Nephron (organoid): ENCODE data around the gene TAF8.

ENCODE experiments used
- H3K27ac Mint-ChIP-seq, 3 experiments: 2 replicates each; pipeline ENCODE4 v1.8.0; 2020; ENCODE audit warnings: mixed read lengths in 3 of 3, mild to moderate bottlenecking in 2 of 3, moderate library complexity in 1 of 3
- H3K27me3 Mint-ChIP-seq: 2 replicates; pipeline ENCODE4 v1.8.0; 2021; ENCODE audit warnings: low read depth, mild to moderate bottlenecking, moderate library complexity, mixed read lengths
- H3K36me3 Mint-ChIP-seq: 2 replicates; pipeline ENCODE4 v1.8.0; 2020; ENCODE audit warnings: low read depth, mixed read lengths
- H3K4me1 Mint-ChIP-seq: 2 replicates; pipeline ENCODE4 v1.8.0; 2020; ENCODE audit warnings: mixed read lengths
- H3K4me3 Mint-ChIP-seq, 3 experiments: 2 replicates each; pipeline ENCODE4 v1.8.0; 2020; ENCODE audit warnings: mild to moderate bottlenecking in 3 of 3, mixed read lengths in 3 of 3, moderate library complexity in 2 of 3
- H3K9me3 Mint-ChIP-seq: 2 replicates; pipeline ENCODE4 v1.8.0; 2020; ENCODE audit warnings: mixed read lengths
- CTCF ChIP-seq, 3 experiments: fragments of 200-600 bp; sonication (generic); IDR thresholded peaks; one replicate each; pipeline ENCODE4 v1.5.0; 2021; ENCODE audit warnings: antibody characterized with exemption in 3 of 3; ENCODE audit not compliant: unreplicated experiment in 3 of 3

Gene TAF8

GRCh38 chr6:42066156-42066675 is 15.9 kb downstream of the TAF8 start:
- H3K27ac Mint-ChIP-seq = no peak overlapping the region

GRCh38 chr6:42068173-42068572 is 17.8 kb downstream of the TAF8 start:
- H3K4me1 Mint-ChIP-seq = no peaks in the 10 kb centered on the region
- no peak overlapping the region for H3K4me3 Mint-ChIP-seq
- no peaks in the 10 kb centered on the region for H3K9me3 Mint-ChIP-seq
- H3K27me3 Mint-ChIP-seq = no peaks in the 10 kb centered on the region
- no peak for TF ChIP-seq CTCF (IDR thresholded peaks at IDR 0.05; ENCODE audit: unreplicated experiment in 3 of 3)
- peaks cover 29% of the 10 kb centered on the region for H3K36me3 Mint-ChIP-seq
- no peak overlapping the region for H3K27ac Mint-ChIP-seq

More at GRCh38 chr6:42066156-42066675, 15.9 kb downstream of the TAF8 start:
- Mint-ChIP-seq H3K4me1 (no peaks in the 10 kb centered on the region), H3K27me3 (no peaks in the 10 kb centered on the region), H3K9me3 (no peaks in the 10 kb centered on the region), H3K36me3 (peaks cover 34% of the 10 kb centered on the region), H3K4me3 (no peak overlapping the region)
- no peak for TF ChIP-seq CTCF (IDR thresholded peaks at IDR 0.05; ENCODE audit: unreplicated experiment in 3 of 3)

GRCh38 chr6:42068872-42069522 is 18.7 kb downstream of the TAF8 start:
- no peaks in the 10 kb centered on the region for H3K9me3 Mint-ChIP-seq
- no peak overlapping the region for H3K4me3 Mint-ChIP-seq
- H3K27ac Mint-ChIP-seq = no peak overlapping the region
- TF ChIP-seq CTCF (IDR thresholded peaks at IDR 0.05; ENCODE audit: unreplicated experiment in 3 of 3) = no peak
- H3K36me3 Mint-ChIP-seq = peaks cover 29% of the 10 kb centered on the region
- H3K27me3 Mint-ChIP-seq = no peaks in the 10 kb centered on the region
- H3K4me1 Mint-ChIP-seq = no peaks in the 10 kb centered on the region

- no peaks in the 10 kb centered on the region for H3K9me3 Mint-ChIP-seq
- H3K4me1 Mint-ChIP-seq = no peaks in the 10 kb centered on the region
- H3K4me3 Mint-ChIP-seq = no peak overlapping the region
- no peak for TF ChIP-seq CTCF (IDR thresholded peaks at IDR 0.05; ENCODE audit: unreplicated experiment in 3 of 3)
- peaks cover 34% of the 10 kb centered on the region for H3K36me3 Mint-ChIP-seq
- no peaks in the 10 kb centered on the region for H3K27me3 Mint-ChIP-seq
- no peak overlapping the region for H3K27ac Mint-ChIP-seq
Measured at GRCh38 chr6:42071881-42072583, 21.7 kb downstream of the TAF8 start.

- Mint-ChIP-seq H3K4me1 (no peaks in the 10 kb centered on the region), H3K9me3 (no peaks in the 10 kb centered on the region), H3K27ac (no peak overlapping the region), H3K27me3 (no peaks in the 10 kb centered on the region), H3K36me3 (peaks cover 46% of the 10 kb centered on the region), H3K4me3 (no peak overlapping the region)
- TF ChIP-seq CTCF (IDR thresholded peaks at IDR 0.05; ENCODE audit: unreplicated experiment in 3 of 3) = no peak
Measured at GRCh38 chr6:42073287-42073686, 23.0 kb downstream of the TAF8 start.
